Hepatocyte (in vitro differentiated cells): ENCODE measurements around the gene CDK15.

Source experiments
- EZH2 ChIP-seq: fragments of 200-600 bp; sonication (generic); IDR thresholded peaks from 2 replicates; pipeline ENCODE4 v1.6.1; 2016; ENCODE audit warnings: antibody characterized with exemption, mild to moderate bottlenecking, borderline replicate concordance
- EZH2phosphoT487 ChIP-seq: fragments of 200-600 bp; sonication (generic); IDR thresholded peaks from one replicate; pipeline ENCODE4 v1.6.1; 2018; ENCODE audit warnings: antibody characterized with exemption, mild to moderate bottlenecking, low read depth, moderate library complexity; ENCODE audit not compliant: unreplicated experiment, severe bottlenecking
- TF ChIP-seq, protein P1 (sequence below): fragments of 200-600 bp; sonication (generic); IDR thresholded peaks from 2 replicates; pipeline ENCODE4 v1.5.1; 2016; ENCODE audit warnings: antibody characterized with exemption, mild to moderate bottlenecking; ENCODE audit not compliant: poor library complexity

DNA sequence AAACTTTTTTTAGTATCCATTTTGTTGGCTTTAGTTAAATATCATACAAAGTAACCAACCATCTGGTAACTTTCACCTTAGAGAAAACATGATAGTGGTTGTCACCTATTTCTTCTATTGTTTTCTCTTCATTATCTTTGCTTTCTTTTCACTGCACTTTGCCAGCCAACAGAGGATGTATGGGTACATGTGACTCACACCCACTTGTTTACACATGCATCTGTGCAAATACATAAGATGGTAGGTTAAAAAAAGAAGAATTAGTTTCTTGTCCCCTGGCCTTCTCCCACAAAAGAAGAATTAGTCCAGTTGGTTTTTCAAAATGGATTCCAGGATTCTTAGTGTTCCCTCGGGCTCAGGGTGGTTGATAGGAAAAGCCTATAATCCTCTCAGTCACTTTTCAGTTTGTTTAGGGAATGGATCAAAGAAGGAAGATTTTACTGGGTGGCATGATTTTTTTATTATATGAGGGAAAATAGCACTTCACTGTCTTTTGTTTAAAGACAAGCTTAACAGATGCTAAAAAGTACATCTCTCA is 46.6 kb downstream of the CDK15 start:
- TF ChIP-seq, protein P1, sequence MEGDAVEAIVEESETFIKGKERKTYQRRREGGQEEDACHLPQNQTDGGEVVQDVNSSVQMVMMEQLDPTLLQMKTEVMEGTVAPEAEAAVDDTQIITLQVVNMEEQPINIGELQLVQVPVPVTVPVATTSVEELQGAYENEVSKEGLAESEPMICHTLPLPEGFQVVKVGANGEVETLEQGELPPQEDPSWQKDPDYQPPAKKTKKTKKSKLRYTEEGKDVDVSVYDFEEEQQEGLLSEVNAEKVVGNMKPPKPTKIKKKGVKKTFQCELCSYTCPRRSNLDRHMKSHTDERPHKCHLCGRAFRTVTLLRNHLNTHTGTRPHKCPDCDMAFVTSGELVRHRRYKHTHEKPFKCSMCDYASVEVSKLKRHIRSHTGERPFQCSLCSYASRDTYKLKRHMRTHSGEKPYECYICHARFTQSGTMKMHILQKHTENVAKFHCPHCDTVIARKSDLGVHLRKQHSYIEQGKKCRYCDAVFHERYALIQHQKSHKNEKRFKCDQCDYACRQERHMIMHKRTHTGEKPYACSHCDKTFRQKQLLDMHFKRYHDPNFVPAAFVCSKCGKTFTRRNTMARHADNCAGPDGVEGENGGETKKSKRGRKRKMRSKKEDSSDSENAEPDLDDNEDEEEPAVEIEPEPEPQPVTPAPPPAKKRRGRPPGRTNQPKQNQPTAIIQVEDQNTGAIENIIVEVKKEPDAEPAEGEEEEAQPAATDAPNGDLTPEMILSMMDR: no peak
- no peak for TF ChIP-seq EZH2
- no peak for TF ChIP-seq EZH2phosphoT487
